H9 (cell line): Measurements from ENCODE around the gene BACE2. TPM values are rescaled to one million over a fixed set of nuclear protein-coding genes. Genes with fewer than 3 reads are reported as not detected.

Experiments used
- DNase-seq: peaks from one replicate; pipeline ENCODE4 v3.0.0-alpha.2; 2017
- H2AFZ ChIP-seq: one replicate; pipeline ENCODE4 v1.6.1; 2013; ENCODE audit warnings: mild to moderate bottlenecking, low read length, control low read depth, moderate library complexity
- H2AK5ac ChIP-seq: 2 replicates; pipeline ENCODE4 v1.6.1; 2013; ENCODE audit warnings: low read length, control low read depth, mixed read lengths; ENCODE audit not compliant: insufficient read length
- H2BK120ac ChIP-seq: one replicate; pipeline ENCODE4 v1.6.1; 2013; ENCODE audit warnings: low read depth, mild to moderate bottlenecking, low read length, control low read depth, inconsistent platforms; ENCODE audit not compliant: poor library complexity, severe bottlenecking
- H2BK12ac ChIP-seq: 2 replicates; pipeline ENCODE4 v1.6.1; 2013; ENCODE audit warnings: low read length, control low read depth, mixed read lengths, low read depth; ENCODE audit not compliant: insufficient read length
- H2BK15ac ChIP-seq: 2 replicates; pipeline ENCODE4 v1.6.1; 2013; ENCODE audit warnings: low read depth, low read length, control low read depth
- H2BK20ac ChIP-seq: one replicate; pipeline ENCODE4 v1.6.1; 2013; ENCODE audit warnings: low read depth, mild to moderate bottlenecking, low read length, control low read depth, inconsistent platforms; ENCODE audit not compliant: poor library complexity, severe bottlenecking
- H2BK5ac ChIP-seq: 2 replicates; pipeline ENCODE4 v1.6.1; 2013; ENCODE audit warnings: low read length, control low read depth, mixed read lengths; ENCODE audit not compliant: insufficient read length
- H3K14ac ChIP-seq: 2 replicates; pipeline ENCODE4 v1.6.1; 2013; ENCODE audit warnings: low read length, control low read depth; ENCODE audit not compliant: insufficient read depth
- H3K18ac ChIP-seq: 2 replicates; pipeline ENCODE4 v1.6.1; 2013; ENCODE audit warnings: low read depth, mild to moderate bottlenecking, mixed read lengths, low read length, control low read depth; ENCODE audit not compliant: insufficient read length
- H3K23ac ChIP-seq: 2 replicates; pipeline ENCODE4 v1.6.1; 2013; ENCODE audit warnings: low read length, control low read depth, mixed read lengths, low read depth; ENCODE audit not compliant: insufficient read length
- H3K23me2 ChIP-seq: 2 replicates; pipeline ENCODE4 v1.6.1; 2013; ENCODE audit warnings: low read depth, mild to moderate bottlenecking, mixed read lengths, low read length, control low read depth; ENCODE audit not compliant: insufficient read length, poor library complexity, severe bottlenecking
- H3K27ac ChIP-seq: 2 replicates; pipeline ENCODE4 v1.5.1; 2013; ENCODE audit warnings: low read length, control low read depth, mixed read lengths, low read depth; ENCODE audit not compliant: insufficient read length
- H3K27me3 ChIP-seq: 2 replicates; pipeline ENCODE4 v1.6.1; 2013; ENCODE audit warnings: low read length, control low read depth, inconsistent platforms; ENCODE audit not compliant: insufficient read depth
- H3K4ac ChIP-seq: 2 replicates; pipeline ENCODE4 v1.6.1; 2013; ENCODE audit warnings: low read depth, mild to moderate bottlenecking, control low read depth, inconsistent platforms, low read length, moderate library complexity
- H3K4me1 ChIP-seq: 2 replicates; pipeline ENCODE4 v1.6.1; 2013; ENCODE audit warnings: low read length, control low read depth, inconsistent platforms; ENCODE audit not compliant: insufficient read depth
- H3K4me2 ChIP-seq: 2 replicates; pipeline ENCODE4 v1.6.1; 2013; ENCODE audit warnings: low read length, control low read depth, mixed read lengths; ENCODE audit not compliant: insufficient read length, insufficient read depth
- H3K56ac ChIP-seq: 2 replicates; pipeline ENCODE4 v1.6.1; 2013; ENCODE audit warnings: low read depth, mild to moderate bottlenecking, mixed read lengths, low read length, control low read depth; ENCODE audit not compliant: insufficient read length
- H3K79me1 ChIP-seq: 2 replicates; pipeline ENCODE4 v1.6.1; 2013; ENCODE audit warnings: low read depth, mild to moderate bottlenecking, moderate library complexity, low read length, control low read depth, inconsistent platforms; ENCODE audit not compliant: insufficient read depth, poor library complexity, severe bottlenecking
- H3K79me2 ChIP-seq: 2 replicates; pipeline ENCODE4 v1.6.1; 2013; ENCODE audit warnings: low read length, control low read depth, inconsistent platforms; ENCODE audit not compliant: insufficient read depth
- H3K9ac ChIP-seq: 2 replicates; pipeline ENCODE4 v1.6.1; 2013; ENCODE audit warnings: low read length, control low read depth, mixed read lengths; ENCODE audit not compliant: insufficient read length; ENCODE audit errors: extremely low read depth
- H3K9me3 ChIP-seq: one replicate; pipeline ENCODE4 v1.6.1; 2013; ENCODE audit warnings: low read depth, low read length, inconsistent platforms; ENCODE audit not compliant: control insufficient read depth
- H3T11ph ChIP-seq: one replicate; pipeline ENCODE4 v1.6.1; 2013; ENCODE audit warnings: mild to moderate bottlenecking, low read length, control low read depth, inconsistent platforms
- H4K20me1 ChIP-seq: one replicate; pipeline ENCODE4 v1.6.1; 2013; ENCODE audit not compliant: control insufficient read depth, insufficient read length, insufficient read depth
- H4K5ac ChIP-seq: 2 replicates; pipeline ENCODE4 v1.6.1; 2013; ENCODE audit warnings: low read depth, mild to moderate bottlenecking, mixed read lengths, low read length, control low read depth; ENCODE audit not compliant: insufficient read length
- H4K8ac ChIP-seq: replicated peaks from 2 replicates; pipeline ENCODE4 v1.6.1; 2013; ENCODE audit warnings: low read length, control low read depth, mixed read lengths, low read depth; ENCODE audit not compliant: insufficient read length
- H4K91ac ChIP-seq: 2 replicates; pipeline ENCODE4 v1.6.1; 2013; ENCODE audit warnings: low read depth, mild to moderate bottlenecking, moderate library complexity, mixed read lengths, low read length, control low read depth; ENCODE audit not compliant: insufficient read length
- H3K27ac Mint-ChIP-seq, 3 experiments: 2 replicates in 2 of 3; 3 replicates in 1 of 3; pipeline ENCODE4 v1.8.0; 2020 to 2021; ENCODE audit warnings: mixed read lengths in 3 of 3, mild to moderate bottlenecking in 1 of 3, moderate library complexity in 1 of 3
- H3K27me3 Mint-ChIP-seq: 2 replicates; pipeline ENCODE4 v1.8.0; 2021; ENCODE audit warnings: low read depth, mild to moderate bottlenecking, moderate library complexity, mixed read lengths
- H3K36me3 Mint-ChIP-seq, 3 experiments: 2 replicates in 2 of 3; 3 replicates in 1 of 3; pipeline ENCODE4 v1.8.0; 2020 to 2021; ENCODE audit warnings: low read depth in 3 of 3, mixed read lengths in 3 of 3; ENCODE audit not compliant: insufficient read depth in 1 of 3
- H3K4me1 Mint-ChIP-seq, 2 experiments: 2 replicates each; pipeline ENCODE4 v1.8.0; 2020; ENCODE audit warnings: mixed read lengths in 2 of 2
- H3K4me3 Mint-ChIP-seq, 2 experiments: 2 replicates in 1 of 2; 3 replicates in 1 of 2; pipeline ENCODE4 v1.8.0; 2020 to 2021; ENCODE audit warnings: mild to moderate bottlenecking in 2 of 2, mixed read lengths in 2 of 2, moderate library complexity in 1 of 2
- H3K9me3 Mint-ChIP-seq, 2 experiments: 2 replicates in 1 of 2; 3 replicates in 1 of 2; pipeline ENCODE4 v1.8.0; 2020; ENCODE audit warnings: mild to moderate bottlenecking in 2 of 2, mixed read lengths in 2 of 2, moderate library complexity in 1 of 2
- WGBS: extraction: QIAGEN DNeasy Blood & Tissue Kit; methylation state at CpG from one replicate; pipeline ENCODE4 v1.1.7; 2013; ENCODE audit warnings: missing lambda C conversion rate, low lambda C conversion rate, mixed read lengths; ENCODE audit not compliant: insufficient read length; ENCODE audit errors: extremely low coverage; 5-methylcytosine and 5-hydroxymethylcytosine counted together
- total RNA-seq: library from RNA; stranded (reverse); gene quantifications from 2 replicates; pipeline ENCODE4 v1.2.1, GENCODE V29; 2021
- TF ChIP-seq, protein P1 (sequence below): fragments of 200-600 bp; sonication (generic); conservative IDR thresholded peaks from 3 replicates; pipeline ENCODE4 v1.8.0; 2021; ENCODE audit warnings: antibody characterized with exemption, mild to moderate bottlenecking

The BACE2 gene
- total RNA-seq, 1 experiment from 2014 or later, result 8.0 TPM

DNA sequence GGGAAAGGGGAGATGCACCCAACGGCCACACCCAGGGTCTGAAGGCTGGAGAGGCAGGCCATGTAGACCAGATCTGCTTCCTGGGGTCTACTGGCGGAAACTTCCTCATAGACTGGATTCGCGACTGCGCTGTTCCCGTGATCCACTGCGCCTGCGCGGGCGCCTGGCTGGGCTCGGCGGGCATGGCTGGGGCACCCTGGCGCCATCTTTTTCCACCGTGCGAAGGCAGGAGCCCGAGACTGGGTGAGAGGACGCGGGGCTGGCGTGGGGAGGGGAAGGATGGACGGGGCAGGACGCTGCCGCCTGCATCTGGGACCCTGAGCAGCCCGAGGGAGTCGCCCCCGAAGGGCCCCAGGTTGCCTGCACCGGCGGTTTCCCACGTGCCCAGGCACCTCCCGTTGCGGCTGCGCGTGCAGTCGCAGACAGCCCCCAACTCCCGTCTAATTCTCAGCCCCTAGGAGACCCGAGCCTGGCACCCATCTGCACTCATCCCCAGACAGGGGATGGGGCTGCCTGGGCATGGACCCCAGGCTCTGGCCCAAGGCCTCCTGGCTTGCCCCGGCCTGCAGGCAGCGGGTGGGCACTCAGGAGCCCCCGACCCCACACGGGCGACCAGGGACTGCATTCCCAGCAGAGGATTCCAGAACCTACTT, 136.2 kb downstream of the BACE2 start:
- Histone ChIP-seq H3K4me1 (no peaks in the 10 kb centered on the region; the same call in 1 of the 2 replicates), H2BK15ac (no peak overlapping the region), H2BK5ac (no peak overlapping the region), H4K8ac (no peak overlapping the region), H3K23me2 (no peaks in the 10 kb centered on the region), H3K4me2 (no peak overlapping the region), H3K23ac (no peak overlapping the region), H3K27ac (no peak overlapping the region), H4K91ac (no peak overlapping the region), H3T11ph (no peak overlapping the region), H2BK120ac (no peak overlapping the region), H3K79me2 (no peaks in the 10 kb centered on the region), H2AK5ac (no peak overlapping the region), H2AFZ (no peak overlapping the region), H2BK20ac (no peak overlapping the region), H3K79me1 (no peaks in the 10 kb centered on the region), H3K9ac (no peak overlapping the region), H3K9me3 (no peaks in the 10 kb centered on the region), H3K14ac (no peak overlapping the region), H4K20me1 (no peaks in the 10 kb centered on the region), H3K56ac (no peak overlapping the region), H3K4ac (no peak overlapping the region), H2BK12ac (no peak overlapping the region), H3K27me3 (no peaks in the 10 kb centered on the region; the same call in 1 of the 2 replicates), H3K18ac (no peak overlapping the region), H4K5ac (no peak overlapping the region)
- H3K36me3 Mint-ChIP-seq, result peaks cover 0 to 6% (median 3%) of the 10 kb centered on the region in 3 experiments; a peak in 4 of 7 replicates
- WGBS, result no CpG with 5 or more reads among the region's 40 CpGs
- no peak overlapping the region for H3K4me3 Mint-ChIP-seq
- peaks cover 10 to 22% of the 10 kb centered on the region in 2 experiments; a peak in 4 of 5 replicates for H3K9me3 Mint-ChIP-seq
- no peak for DNase-seq
- peaks cover 3% of the 10 kb centered on the region for H3K27me3 Mint-ChIP-seq
- H3K4me1 Mint-ChIP-seq, result peaks cover 7 to 13% of the 10 kb centered on the region in 2 experiments
- TF ChIP-seq, protein P1, sequence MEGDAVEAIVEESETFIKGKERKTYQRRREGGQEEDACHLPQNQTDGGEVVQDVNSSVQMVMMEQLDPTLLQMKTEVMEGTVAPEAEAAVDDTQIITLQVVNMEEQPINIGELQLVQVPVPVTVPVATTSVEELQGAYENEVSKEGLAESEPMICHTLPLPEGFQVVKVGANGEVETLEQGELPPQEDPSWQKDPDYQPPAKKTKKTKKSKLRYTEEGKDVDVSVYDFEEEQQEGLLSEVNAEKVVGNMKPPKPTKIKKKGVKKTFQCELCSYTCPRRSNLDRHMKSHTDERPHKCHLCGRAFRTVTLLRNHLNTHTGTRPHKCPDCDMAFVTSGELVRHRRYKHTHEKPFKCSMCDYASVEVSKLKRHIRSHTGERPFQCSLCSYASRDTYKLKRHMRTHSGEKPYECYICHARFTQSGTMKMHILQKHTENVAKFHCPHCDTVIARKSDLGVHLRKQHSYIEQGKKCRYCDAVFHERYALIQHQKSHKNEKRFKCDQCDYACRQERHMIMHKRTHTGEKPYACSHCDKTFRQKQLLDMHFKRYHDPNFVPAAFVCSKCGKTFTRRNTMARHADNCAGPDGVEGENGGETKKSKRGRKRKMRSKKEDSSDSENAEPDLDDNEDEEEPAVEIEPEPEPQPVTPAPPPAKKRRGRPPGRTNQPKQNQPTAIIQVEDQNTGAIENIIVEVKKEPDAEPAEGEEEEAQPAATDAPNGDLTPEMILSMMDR, result no peak
- no peak overlapping the region for H3K27ac Mint-ChIP-seq
